ENCODE measurements around the gene AGPS.
A peak's percentile ranks its signal among the peaks of the same experiment; 100 is the strongest.
"Not testable (repeated sequence)": the region's sequence is repeated elsewhere in the genome, so short reads cannot be mapped to it uniquely, and the experiment has no call there.

AGPS gene

DNA sequence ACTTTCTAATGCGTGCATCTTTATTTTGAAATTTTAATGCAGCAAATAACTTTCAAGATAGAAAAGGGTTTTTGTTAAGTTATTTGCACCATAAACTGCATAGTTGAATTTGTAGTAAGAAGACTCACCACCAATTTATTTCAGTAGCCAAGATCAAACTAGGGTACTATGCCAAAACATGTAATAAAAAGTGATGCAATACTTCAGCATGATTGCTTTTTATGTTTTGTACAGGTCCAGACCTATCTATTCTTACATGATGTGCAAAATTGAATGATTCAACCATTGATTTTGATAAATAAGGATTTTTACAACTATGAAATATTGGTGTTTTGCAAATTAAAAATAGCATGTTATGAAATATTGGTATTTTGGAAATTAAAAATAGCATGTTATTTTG lies 26.7 kb downstream of the AGPS start:
- peak; percentile 58 for DNase-seq (ENCODE audit: low read depth)
- TF ChIP-seq, protein P1, sequence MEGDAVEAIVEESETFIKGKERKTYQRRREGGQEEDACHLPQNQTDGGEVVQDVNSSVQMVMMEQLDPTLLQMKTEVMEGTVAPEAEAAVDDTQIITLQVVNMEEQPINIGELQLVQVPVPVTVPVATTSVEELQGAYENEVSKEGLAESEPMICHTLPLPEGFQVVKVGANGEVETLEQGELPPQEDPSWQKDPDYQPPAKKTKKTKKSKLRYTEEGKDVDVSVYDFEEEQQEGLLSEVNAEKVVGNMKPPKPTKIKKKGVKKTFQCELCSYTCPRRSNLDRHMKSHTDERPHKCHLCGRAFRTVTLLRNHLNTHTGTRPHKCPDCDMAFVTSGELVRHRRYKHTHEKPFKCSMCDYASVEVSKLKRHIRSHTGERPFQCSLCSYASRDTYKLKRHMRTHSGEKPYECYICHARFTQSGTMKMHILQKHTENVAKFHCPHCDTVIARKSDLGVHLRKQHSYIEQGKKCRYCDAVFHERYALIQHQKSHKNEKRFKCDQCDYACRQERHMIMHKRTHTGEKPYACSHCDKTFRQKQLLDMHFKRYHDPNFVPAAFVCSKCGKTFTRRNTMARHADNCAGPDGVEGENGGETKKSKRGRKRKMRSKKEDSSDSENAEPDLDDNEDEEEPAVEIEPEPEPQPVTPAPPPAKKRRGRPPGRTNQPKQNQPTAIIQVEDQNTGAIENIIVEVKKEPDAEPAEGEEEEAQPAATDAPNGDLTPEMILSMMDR (IDR thresholded peaks at IDR 0.05; ENCODE audit: control insufficient read depth, insufficient read depth, low read depth, low read length, missing control alignments) = no peak
- H3K4me3 ChIP-seq (ENCODE audit: control insufficient read depth, low read depth, low read length) = no peak overlapping the region

DNA sequence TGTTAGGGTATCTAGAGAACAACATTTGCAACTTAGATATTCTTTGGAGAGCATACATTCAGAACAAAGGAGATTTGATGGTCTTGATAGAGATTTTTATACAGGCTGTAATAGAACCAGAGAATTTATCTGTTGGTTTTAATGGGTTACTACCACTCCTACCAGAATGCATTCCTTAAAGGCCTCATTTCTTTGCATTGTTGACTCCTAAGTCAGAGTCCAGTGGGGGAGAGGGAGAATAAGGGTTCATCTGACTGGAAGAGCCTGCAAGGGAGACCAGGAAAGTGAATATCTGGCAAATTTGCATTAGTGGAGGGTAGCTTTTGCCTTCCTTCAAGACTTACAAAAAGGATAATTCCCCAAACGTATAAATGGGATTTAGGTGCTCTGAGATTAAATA lies 29.7 kb downstream of the AGPS start:
- DNase-seq (ENCODE audit: low read depth) = no peak
- TF ChIP-seq, protein P1 (IDR thresholded peaks at IDR 0.05; ENCODE audit: control insufficient read depth, insufficient read depth, low read depth, low read length, missing control alignments) = no peak
- no peak overlapping the region for H3K4me3 ChIP-seq (ENCODE audit: control insufficient read depth, low read depth, low read length)

DNA sequence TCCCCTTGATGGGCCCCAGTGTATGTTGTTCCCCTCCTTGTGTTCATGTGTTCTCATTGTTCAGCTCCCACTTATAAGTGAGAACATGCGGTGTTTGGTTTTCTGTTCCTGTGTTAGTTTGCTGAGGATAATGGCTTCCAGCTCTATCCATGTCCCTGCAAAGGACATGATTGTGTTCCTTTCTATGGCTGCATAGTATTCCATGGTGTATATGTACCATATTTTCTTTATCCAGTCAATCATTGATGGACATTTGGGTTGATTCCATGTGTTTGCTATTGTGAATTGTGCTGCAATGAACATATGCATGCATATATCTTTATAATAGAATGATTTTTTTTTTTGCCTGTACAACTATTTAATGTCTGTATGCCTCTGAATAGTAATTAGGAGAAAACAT lies 31.5 kb downstream of the AGPS start:
- not testable (repeated sequence) for DNase-seq (ENCODE audit: low read depth); H3K4me3 ChIP-seq (ENCODE audit: control insufficient read depth, low read depth, low read length)

DNA sequence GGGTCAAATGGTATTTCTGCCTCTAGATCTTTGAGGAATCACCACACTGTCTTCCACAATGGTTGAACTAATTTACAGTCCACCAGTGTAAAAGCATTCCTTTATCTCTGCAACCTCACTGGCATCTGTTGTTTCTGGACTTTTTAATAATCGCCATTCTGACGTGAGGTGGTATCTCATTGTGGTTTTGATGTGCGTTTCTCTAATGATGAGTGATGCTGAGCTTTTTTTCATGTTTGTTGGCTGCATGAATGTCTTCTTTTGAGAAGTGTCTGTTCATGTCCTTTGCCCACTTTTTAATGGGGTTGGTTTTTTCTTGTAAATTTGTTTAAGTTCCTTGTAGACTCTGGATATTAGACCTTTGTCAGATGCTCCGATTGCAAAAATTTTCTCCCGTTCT lies 32.0 kb downstream of the AGPS start:
- not testable (repeated sequence) for DNase-seq (ENCODE audit: low read depth); H3K4me3 ChIP-seq (ENCODE audit: control insufficient read depth, low read depth, low read length)

DNA sequence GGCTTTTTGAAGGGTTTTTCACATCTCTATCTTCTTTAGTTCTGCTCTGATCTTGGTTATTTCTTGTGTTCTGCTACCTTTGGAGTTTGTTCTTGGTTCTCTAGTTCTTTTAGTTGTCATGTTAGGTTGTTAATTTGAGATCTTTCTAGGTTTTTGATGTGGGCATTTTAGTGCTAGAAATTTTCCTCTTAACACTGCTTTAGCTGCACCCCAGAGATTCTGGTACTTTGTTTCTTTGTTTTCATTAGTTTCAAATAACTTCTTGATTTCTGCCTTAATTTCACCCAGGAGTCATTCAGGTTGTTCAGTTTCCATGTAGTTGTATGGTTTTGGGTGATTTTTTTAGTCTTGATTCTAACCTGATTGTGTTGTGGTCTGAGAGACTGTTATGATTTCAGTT lies 34.7 kb downstream of the AGPS start:
- H3K4me3 ChIP-seq (ENCODE audit: control insufficient read depth, low read depth, low read length) = no peak overlapping the region
- TF ChIP-seq, protein P1 (IDR thresholded peaks at IDR 0.05; ENCODE audit: control insufficient read depth, insufficient read depth, low read depth, low read length, missing control alignments) = no peak
- DNase-seq (ENCODE audit: low read depth) = no peak

DNA sequence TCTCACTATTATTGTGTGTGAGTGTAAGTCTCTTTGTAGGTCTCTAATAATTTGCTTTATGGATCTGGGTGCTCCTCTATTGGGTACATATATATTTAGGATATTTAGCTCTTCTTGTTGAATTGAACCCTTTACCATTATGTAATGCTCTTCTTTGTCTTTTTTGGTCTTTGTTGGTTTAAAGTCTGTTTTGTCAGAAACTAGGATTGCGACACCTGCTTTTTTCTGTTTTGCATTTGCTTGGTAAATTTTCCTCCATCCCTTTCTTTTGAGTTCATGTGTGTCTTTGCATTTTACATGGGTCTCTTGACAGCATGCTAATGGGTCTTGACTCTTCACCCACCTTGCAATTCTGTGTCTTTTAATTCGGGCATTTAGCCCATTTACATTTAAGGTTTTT lies 35.4 kb downstream of the AGPS start:
- H3K4me3 ChIP-seq (ENCODE audit: control insufficient read depth, low read depth, low read length); DNase-seq (ENCODE audit: low read depth): not testable (repeated sequence)

DNA sequence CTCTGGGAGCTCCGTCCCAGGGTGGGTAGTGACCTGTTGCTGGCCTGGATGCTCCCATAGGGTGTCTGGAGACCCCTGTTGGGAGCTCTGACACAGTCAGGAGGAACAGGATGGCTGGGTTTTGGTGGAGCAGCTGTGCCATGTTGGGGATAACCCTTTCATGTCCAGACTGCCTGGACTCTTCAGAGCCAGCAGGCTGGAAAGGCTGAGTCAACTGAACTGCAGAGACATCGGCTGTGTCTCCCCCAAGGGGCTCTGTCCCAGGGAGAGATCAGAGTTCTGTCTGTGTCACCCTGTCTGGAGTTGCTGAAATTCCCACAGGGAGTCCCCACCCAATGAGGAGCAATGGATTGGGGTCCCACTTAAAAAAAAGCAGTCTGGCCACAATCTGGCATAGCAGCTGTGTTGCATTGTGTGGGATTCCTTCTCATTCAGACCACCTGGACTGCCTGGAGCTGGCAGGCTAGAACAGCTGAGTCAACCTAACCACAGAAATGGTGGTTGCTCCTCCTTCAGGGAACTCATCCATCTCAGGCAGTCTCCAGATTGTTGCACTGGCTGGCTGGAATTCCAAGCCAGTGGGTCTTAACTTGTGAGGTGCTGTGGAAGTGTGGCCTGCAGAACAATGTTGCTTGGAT lies 37.2 kb downstream of the AGPS start:
- peak; percentile 83 for DNase-seq (ENCODE audit: low read depth)
- TF ChIP-seq, protein P1 (IDR thresholded peaks at IDR 0.05; ENCODE audit: control insufficient read depth, insufficient read depth, low read depth, low read length, missing control alignments) = no peak

DNA sequence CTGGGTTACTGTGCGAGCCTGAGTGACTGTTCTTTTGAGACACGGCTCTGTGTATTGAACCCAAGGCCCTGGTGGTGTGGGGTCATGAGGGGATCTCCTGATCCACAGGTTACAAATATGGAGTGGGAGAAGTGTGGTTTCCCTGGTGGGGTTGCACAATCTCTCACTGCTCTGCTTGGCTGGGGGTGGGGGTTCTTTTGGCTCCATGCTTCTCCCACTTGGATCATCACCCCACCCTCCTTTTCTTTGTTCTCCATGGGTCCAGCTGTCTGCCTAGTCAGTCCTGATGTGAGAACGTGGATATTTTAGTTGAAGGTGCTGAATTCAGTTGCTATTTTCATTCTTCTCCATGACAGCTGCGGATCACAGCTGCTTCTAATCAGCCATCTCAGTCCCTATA lies 37.8 kb downstream of the AGPS start:
- TF ChIP-seq, protein P1 (IDR thresholded peaks at IDR 0.05; ENCODE audit: control insufficient read depth, insufficient read depth, low read depth, low read length, missing control alignments) = no peak
- DNase-seq (ENCODE audit: low read depth) = no peak
- H3K4me3 ChIP-seq (ENCODE audit: control insufficient read depth, low read depth, low read length) = no peak overlapping the region

More for the DNA sequence above, 37.2 kb downstream of the AGPS start:
- no peak overlapping the region; the same call in 1 of the 2 replicates for H3K4me3 ChIP-seq (ENCODE audit: control insufficient read depth, low read depth, low read length)

DNA sequence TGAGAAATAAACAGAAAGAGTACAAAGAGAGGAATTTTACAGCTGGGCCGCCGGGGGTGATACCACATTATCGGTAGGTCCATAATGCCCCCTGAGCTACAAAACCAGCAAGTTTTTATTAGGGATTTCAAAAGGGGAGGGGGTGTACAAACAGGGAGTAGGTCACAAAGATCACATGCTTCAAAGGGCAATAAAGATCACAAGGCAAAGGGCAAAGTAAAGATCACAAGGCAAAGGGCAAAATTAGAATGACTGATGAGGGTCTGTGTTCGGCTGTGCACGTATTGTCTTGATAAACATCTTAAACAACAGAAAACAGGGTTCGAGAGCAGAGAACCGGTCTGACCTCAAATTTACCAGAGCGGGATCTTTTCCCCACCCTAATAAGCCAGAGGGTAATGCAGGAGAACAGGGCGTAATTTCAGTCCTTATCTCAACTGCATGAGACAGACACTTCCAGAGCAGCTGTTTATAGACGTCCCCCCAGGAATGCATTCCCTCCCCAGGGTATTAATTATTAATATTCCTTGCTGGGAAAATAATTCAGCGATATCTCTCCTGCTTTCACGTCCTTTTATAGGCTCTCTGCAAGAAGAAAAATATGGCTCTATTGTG lies 38.6 kb downstream of the AGPS start:
- DNase-seq (ENCODE audit: low read depth); H3K4me3 ChIP-seq (ENCODE audit: control insufficient read depth, low read depth, low read length): not testable (repeated sequence)
